IPS-20b (cell line): ENCODE data around the gene IGF2BP2.
"Not testable (repeated sequence)": the region's sequence is repeated elsewhere in the genome, so short reads cannot be mapped to it uniquely, and the experiment has no call there.

Experiments used
- H3K27ac ChIP-seq: one replicate; pipeline ENCODE4 v1.5.1; 2013; ENCODE audit warnings: low read length
- H3K27me3 ChIP-seq: 2 replicates; pipeline ENCODE4 v1.6.1; 2013; ENCODE audit warnings: mild to moderate bottlenecking, low read length, inconsistent platforms; ENCODE audit not compliant: insufficient read depth
- H3K36me3 ChIP-seq: 2 replicates; pipeline ENCODE4 v1.6.1; 2013; ENCODE audit warnings: low read depth, mild to moderate bottlenecking, inconsistent platforms, low read length, moderate library complexity; ENCODE audit not compliant: insufficient read depth
- H3K4me1 ChIP-seq: 2 replicates; pipeline ENCODE4 v1.6.1; 2013; ENCODE audit warnings: mild to moderate bottlenecking, control low read depth, inconsistent platforms, low read length, moderate library complexity; ENCODE audit not compliant: insufficient read depth
- H3K4me3 ChIP-seq: 2 replicates; pipeline ENCODE4 v1.5.1; 2013; ENCODE audit warnings: mild to moderate bottlenecking, low read length, inconsistent platforms
- H3K9ac ChIP-seq: 2 replicates; pipeline ENCODE4 v1.6.1; 2013; ENCODE audit warnings: low read depth, mild to moderate bottlenecking, inconsistent platforms, low read length, moderate library complexity
- H3K9me3 ChIP-seq: 2 replicates; pipeline ENCODE4 v1.6.1; 2013; ENCODE audit warnings: mild to moderate bottlenecking, low read depth, low read length, inconsistent platforms; ENCODE audit not compliant: insufficient read depth

The IGF2BP2 gene

DNA sequence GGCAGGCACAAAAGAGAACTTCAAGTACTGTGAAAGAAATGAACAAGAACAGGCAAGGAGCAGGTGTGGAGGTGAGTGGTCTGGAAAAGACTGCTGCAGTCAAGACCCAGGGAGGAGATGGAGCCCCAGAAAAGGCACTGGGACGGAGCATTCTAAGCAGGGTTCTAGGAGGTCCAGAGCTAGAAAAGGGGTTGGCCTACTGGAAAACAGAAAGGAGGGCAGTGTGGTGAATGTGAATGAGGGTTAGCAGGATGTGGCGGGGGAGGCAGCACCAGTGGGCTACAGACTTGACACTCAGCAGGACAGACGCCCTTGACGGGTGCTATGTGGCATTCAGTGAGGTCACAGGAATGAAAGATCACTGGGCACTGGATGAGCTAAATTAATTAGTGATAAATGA lies 163.1 kb downstream of the IGF2BP2 start:
- no peak overlapping the region for H3K27ac ChIP-seq
- no peak overlapping the region for H3K9ac ChIP-seq
- H3K4me3 ChIP-seq, result no peak overlapping the region
- H3K27me3 ChIP-seq, result no peaks in the 10 kb centered on the region
- peaks cover 42% of the 10 kb centered on the region for H3K36me3 ChIP-seq
- H3K4me1 ChIP-seq, result no peaks in the 10 kb centered on the region
- no peaks in the 10 kb centered on the region for H3K9me3 ChIP-seq

DNA sequence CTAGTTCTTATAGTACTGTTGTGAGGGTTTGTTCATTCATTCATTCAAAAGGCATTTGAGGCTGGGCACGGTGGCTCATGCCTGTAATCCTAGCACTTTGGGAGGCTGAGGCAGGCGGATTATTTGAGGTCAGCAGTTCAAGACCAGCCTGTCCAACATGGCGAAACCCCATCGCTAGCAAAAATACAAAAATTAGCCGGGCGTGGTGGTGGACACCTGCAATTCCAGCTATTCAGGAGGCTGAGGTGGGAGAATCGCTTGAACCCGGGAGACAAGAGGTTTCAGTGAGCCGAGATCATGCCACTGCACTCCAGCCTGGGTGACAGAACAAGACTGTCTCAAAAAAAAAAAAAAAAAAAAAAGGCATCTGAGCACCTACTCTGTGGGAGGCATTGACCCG lies 163.5 kb downstream of the IGF2BP2 start:
- not testable (repeated sequence) for H3K9ac ChIP-seq, H3K9me3 ChIP-seq, H3K4me1 ChIP-seq, H3K4me3 ChIP-seq, H3K27ac ChIP-seq, H3K27me3 ChIP-seq
- H3K36me3 ChIP-seq, result peaks cover 46% of the 10 kb centered on the region

DNA sequence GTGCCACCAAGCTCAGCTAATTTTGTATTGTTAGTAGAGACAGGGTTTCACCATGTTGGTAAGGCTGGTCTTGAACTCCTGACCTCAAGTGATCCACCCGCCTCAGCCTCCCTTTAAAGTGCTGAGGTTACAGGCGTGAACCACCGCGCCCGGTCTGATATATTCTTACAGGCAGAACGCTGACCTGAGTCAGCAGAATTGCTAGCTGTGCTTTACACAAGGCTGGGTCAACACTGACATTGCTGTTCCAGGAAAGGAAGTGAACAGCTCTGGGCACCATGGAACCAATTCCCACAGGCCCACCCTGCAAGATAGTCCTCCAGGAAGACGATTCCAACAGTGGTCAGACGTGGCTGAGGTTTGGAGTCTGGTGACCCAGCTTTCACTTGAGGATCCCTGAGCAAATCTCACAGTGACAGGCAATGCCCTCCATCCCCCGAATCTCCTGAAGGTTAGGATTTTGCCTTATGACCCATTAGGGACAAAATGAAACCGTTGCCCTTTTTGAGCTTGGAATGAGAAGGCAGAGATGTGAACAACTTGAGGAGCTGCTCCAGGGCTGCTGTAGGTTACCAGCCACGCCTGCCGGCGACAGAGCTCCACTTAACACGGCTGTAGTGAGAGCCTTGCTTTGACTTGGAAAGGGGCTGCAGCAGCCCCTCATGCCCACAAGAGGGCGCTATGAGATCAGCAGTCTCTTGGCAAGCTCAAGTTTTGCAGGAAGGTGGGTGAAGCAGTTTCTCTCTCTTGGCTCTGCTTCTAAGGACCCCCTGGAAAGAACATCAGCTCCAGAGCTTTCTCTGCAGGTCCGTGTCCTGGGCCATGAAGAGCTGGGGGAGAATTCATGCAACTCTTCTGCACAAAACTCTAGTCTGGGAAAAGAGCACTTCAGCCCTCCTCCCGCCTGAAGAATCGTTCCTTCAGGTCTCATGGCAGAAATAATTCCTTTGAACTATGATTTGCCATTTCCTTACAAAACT lies 164.6 kb downstream of the IGF2BP2 start:
- no peak overlapping the region for H3K4me3 ChIP-seq
- H3K27me3 ChIP-seq, result no peaks in the 10 kb centered on the region
- H3K36me3 ChIP-seq, result peaks cover 57% of the 10 kb centered on the region
- H3K9ac ChIP-seq, result no peak overlapping the region
- H3K27ac ChIP-seq, result no peak overlapping the region
- H3K9me3 ChIP-seq, result no peaks in the 10 kb centered on the region
- H3K4me1 ChIP-seq, result no peaks in the 10 kb centered on the region

DNA sequence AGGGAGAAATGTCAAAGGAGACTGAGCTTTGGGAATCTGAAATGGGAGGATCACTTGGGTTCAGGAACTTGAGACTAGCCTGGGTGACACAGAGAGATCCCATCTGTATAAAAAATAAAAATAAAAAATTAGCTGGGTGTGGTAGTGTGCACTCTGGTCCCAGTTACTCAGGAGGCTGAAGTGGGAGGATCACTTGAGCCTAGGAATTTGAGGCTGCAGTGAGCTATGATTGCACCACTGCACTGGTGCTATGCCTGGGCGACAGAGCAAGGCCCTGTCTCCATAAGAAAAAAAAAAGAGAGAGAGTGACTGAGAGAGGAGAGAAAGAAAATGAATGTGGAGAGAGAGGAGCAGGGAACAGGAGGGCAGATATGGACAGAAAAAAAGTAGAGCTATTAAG lies 165.9 kb downstream of the IGF2BP2 start:
- H3K4me1 ChIP-seq, result no peaks in the 10 kb centered on the region
- no peak overlapping the region for H3K4me3 ChIP-seq
- H3K27ac ChIP-seq, result no peak overlapping the region
- peaks cover 58% of the 10 kb centered on the region for H3K36me3 ChIP-seq
- no peaks in the 10 kb centered on the region for H3K27me3 ChIP-seq
- H3K9me3 ChIP-seq, result no peaks in the 10 kb centered on the region
- no peak overlapping the region for H3K9ac ChIP-seq

DNA sequence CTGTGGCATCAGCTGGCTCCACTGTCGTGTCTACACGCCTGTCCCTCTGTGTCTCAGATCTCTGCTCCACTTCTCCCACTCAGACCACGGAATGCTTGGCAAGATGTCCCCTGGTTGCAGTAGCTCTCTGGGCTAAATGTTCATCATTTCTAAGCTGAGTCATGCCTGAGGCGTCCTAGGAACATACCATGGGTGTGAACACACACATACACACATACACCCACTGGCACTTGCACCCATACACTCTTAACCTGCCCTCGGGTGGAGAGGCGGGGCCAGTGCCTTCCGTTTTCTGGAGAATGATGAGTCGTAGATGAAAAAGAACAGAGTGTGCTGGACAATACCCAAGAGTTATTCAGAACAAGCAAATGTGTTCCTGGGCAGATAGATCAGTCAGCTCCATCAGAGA lies 166.3 kb downstream of the IGF2BP2 start:
- H3K27ac ChIP-seq, result no peak overlapping the region
- H3K27me3 ChIP-seq, result no peaks in the 10 kb centered on the region
- H3K9ac ChIP-seq, result no peak overlapping the region
- no peaks in the 10 kb centered on the region for H3K4me1 ChIP-seq
- no peaks in the 10 kb centered on the region for H3K9me3 ChIP-seq
- no peak overlapping the region for H3K4me3 ChIP-seq
- H3K36me3 ChIP-seq, result peaks cover 59% of the 10 kb centered on the region

DNA sequence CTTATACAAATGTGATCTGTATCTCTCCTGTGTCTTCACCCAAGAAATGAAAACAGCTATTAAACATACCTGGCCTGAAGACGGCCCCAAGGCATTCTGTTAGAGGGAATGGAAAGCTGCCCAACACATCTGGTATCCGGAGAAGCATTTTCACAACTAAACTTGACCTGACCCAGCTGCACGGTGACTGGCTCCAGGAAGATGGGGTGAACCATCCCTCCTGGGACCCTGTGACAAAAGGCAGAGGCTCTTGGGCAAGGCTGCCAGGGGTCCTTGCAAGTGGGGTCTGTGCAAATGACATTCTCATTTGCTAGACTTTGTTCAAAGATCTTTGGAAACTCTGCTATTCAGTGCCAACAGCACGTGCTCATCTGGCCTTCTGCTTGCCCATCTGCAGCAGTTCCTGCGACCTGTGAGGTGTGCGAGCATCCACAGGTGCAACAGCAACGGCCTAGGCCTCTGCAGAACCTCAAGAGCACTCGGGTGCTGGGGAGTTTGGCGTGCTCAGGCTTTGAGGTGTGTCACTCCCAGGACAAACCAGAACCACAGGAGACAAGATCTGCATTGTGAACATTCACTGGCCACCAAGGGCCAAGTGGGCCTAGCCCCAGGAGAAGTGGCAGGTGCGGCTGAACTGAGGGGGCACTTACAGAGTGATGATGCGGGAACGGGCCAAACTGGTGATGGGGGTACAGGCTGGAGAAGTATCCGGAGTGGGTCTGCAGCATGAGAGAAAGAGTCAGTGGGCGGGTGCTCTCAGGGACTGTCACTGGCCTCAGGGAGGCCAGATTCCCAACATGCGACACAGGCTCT lies 166.9 kb downstream of the IGF2BP2 start:
- H3K27me3 ChIP-seq, result no peaks in the 10 kb centered on the region
- peaks cover 64% of the 10 kb centered on the region for H3K36me3 ChIP-seq
- no peak overlapping the region for H3K4me3 ChIP-seq
- H3K4me1 ChIP-seq, result no peaks in the 10 kb centered on the region
- no peaks in the 10 kb centered on the region for H3K9me3 ChIP-seq
- H3K27ac ChIP-seq, result no peak overlapping the region
- H3K9ac ChIP-seq, result no peak overlapping the region

DNA sequence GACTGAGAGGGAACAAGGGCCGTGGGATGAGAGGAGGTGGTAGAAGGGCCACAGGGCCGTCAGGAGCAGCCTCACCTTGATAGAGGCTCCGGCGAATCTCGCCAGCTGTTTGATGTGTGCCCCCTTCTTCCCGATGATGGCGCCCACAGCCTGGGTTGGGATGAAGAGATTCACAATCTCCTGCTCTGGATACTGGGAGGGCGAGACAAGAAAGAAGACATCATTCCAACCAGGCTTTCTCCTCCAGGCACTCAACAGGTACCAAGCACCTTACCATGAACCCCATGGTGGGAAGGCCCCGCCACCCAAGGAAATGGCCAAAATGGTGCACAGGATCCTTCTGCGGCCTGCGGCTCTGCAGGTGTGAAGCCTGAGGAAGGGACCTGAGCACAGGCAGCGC lies 167.6 kb downstream of the IGF2BP2 start:
- Histone ChIP-seq H3K9me3 (no peaks in the 10 kb centered on the region), H3K36me3 (peaks cover 70% of the 10 kb centered on the region), H3K27me3 (no peaks in the 10 kb centered on the region), H3K9ac (no peak overlapping the region), H3K4me1 (no peaks in the 10 kb centered on the region), H3K27ac (no peak overlapping the region), H3K4me3 (no peak overlapping the region)

DNA sequence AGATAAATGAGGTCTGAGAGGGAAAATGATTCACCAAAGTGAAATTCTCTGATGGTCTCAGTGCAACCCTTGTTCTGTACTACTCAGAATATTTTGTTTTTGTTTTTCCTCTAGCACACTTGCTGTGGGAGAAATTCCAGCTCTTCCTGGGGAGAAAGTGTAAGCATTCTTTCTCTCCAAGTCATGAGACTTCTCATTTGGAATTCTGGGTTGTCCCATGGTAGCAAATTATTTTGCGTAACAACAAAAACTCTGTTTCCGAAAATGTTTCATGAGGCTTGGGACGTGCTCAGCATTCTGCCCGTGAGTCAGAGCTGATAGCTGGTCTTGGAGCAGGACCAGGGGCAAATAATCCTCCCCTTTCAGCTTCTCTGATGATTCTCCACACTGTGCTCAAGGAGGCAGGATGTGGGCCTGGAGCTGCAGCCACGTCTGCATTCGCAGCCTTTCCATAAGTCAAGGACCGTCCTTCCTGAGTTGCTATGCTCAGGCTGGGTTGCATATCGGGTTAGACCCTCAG lies 168.5 kb downstream of the IGF2BP2 start:
- H3K4me1 ChIP-seq, result no peaks in the 10 kb centered on the region
- H3K9ac ChIP-seq, result no peak overlapping the region
- no peak overlapping the region for H3K4me3 ChIP-seq
- peaks cover 79% of the 10 kb centered on the region for H3K36me3 ChIP-seq
- H3K9me3 ChIP-seq, result no peaks in the 10 kb centered on the region
- H3K27me3 ChIP-seq, result no peaks in the 10 kb centered on the region
- H3K27ac ChIP-seq, result no peak overlapping the region

DNA sequence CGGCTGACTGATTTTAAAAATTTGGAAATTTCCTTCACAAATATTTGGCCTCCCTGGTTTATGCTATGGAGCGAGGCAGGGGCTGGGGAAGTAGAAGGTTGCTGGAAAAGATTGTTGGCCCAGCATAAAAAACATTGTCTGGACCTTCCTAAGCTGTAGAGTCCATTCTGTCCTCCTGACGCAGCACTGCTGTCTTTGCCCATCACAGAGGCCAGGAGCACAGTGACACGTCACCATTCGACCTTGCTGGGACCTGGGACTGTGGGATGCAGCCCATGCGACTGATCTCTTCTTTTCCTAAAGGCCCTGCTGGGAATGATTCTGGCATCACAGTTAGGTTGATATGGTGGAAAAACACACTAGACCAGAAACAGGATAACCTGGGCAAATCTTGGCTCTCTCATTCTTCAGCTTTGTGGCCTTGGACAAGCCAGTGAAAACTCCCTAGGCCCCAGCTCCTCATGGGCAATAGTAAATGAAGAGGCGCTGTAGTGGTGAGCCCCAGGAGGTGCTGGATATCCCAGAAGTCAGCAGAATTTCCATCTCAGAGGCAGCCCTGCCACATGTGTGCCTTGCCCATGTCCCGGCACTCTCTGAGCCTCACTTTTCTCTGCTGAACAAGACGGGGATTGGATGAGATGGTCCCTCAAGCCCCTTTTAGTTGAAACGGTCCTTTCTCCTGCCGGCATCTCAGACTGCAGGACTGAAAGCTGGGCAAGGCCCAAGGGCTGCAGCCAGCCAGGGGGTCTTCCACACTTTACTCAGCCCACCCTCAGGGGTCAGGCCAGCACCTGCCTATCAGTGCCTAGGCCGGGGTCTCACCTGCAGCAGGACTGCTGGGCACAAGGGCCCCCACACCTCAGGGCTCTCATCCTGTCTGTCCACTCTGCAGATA lies 169.2 kb downstream of the IGF2BP2 start:
- Histone ChIP-seq H3K4me3 (no peak overlapping the region), H3K36me3 (peaks cover 86% of the 10 kb centered on the region), H3K4me1 (no peaks in the 10 kb centered on the region), H3K27me3 (no peaks in the 10 kb centered on the region), H3K27ac (no peak overlapping the region), H3K9me3 (no peaks in the 10 kb centered on the region), H3K9ac (no peak overlapping the region)

DNA sequence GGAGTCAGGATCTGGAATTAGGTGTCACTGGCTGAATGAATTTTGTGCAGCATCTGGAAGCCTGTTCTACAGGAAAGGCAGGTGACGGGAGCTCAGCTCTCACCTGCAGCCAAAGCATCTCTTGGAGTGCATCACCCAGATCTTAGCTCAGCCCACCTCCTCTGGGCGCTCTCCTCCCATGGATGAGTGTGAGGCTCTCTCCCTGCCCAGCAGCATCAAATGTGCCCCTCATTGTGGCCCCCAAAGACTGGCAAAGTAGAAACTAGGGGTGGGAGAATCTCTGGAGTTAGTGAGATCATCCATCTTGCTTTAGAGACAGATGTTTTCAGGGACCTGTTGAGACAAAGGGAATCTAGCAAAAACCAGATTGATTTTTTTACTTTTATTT lies 170.1 kb downstream of the IGF2BP2 start:
- H3K36me3 ChIP-seq, result peaks cover 90% of the 10 kb centered on the region
- no peak overlapping the region for H3K27ac ChIP-seq
- H3K27me3 ChIP-seq, result no peaks in the 10 kb centered on the region
- no peaks in the 10 kb centered on the region for H3K9me3 ChIP-seq
- H3K4me3 ChIP-seq, result no peak overlapping the region
- H3K9ac ChIP-seq, result no peak overlapping the region
- H3K4me1 ChIP-seq, result no peaks in the 10 kb centered on the region
